CD8-positive, alpha-beta memory T cell (primary cell): ENCODE results near the gene SMPX. TPM values are rescaled to one million over a fixed set of nuclear protein-coding genes. Genes with fewer than 3 reads are reported as not detected.

Experiments used
- CTCF ChIA-PET: fragments of 350-600 bp; sonication (Branson Sonifier 250); formaldehyde crosslinking; loops from one replicate; lab custom pipeline; 2021; ENCODE audit warnings: antibody characterized with exemption; lab: Charles Lee
- POLR2A ChIA-PET: fragments of 350-600 bp; sonication (Branson Sonifier 250); formaldehyde crosslinking; loops from one replicate; lab custom pipeline; 2021; ENCODE audit warnings: antibody characterized with exemption; lab: Charles Lee
- DNase-seq, 5 donors: peaks; one replicate each; pipeline versions ENCODE4 v3.0.0 to v3.0.0-alpha.2; 2020 to 2022; ENCODE audit warnings: mixed read lengths in 1 of 5
- H3K27ac ChIP-seq: one replicate; pipeline ENCODE4 v1.7.0; 2013; ENCODE audit warnings: low read depth, mild to moderate bottlenecking, low read length, moderate library complexity
- H3K27me3 ChIP-seq: 2 replicates; pipeline ENCODE4 v1.7.0; 2013; ENCODE audit warnings: low read length, mild to moderate bottlenecking; ENCODE audit not compliant: insufficient read depth, poor library complexity, severe bottlenecking
- H3K36me3 ChIP-seq: 2 replicates; pipeline ENCODE4 v1.7.0; 2013; ENCODE audit warnings: mild to moderate bottlenecking, low read length, moderate library complexity; ENCODE audit not compliant: insufficient read depth
- H3K4me1 ChIP-seq: 2 replicates; pipeline ENCODE4 v1.7.0; 2013; ENCODE audit warnings: mild to moderate bottlenecking, low read length, moderate library complexity; ENCODE audit not compliant: insufficient read depth
- H3K4me3 ChIP-seq: 2 replicates; pipeline ENCODE4 v1.7.0; 2013; ENCODE audit warnings: mild to moderate bottlenecking, low read length
- H3K9me3 ChIP-seq: 2 replicates; pipeline ENCODE4 v1.7.0; 2013; ENCODE audit warnings: mild to moderate bottlenecking, low read length
- H3K27ac Mint-ChIP-seq, 8 donors: one replicate each; pipeline ENCODE4 v1.8.0; 2020 to 2021; ENCODE audit warnings: mixed read lengths in 8 of 8, mild to moderate bottlenecking in 6 of 8, inconsistent platforms in 3 of 8, moderate library complexity in 3 of 8
- H3K27me3 Mint-ChIP-seq, 2 donors: one replicate each; pipeline ENCODE4 v1.8.0; 2020 to 2021; ENCODE audit warnings: mixed read lengths in 2 of 2, mild to moderate bottlenecking in 1 of 2, moderate library complexity in 1 of 2
- H3K36me3 Mint-ChIP-seq, 3 donors: one replicate each; pipeline ENCODE4 v1.8.0; 2020 to 2021; ENCODE audit warnings: mixed read lengths in 3 of 3, inconsistent platforms in 1 of 3, mild to moderate bottlenecking in 1 of 3
- H3K4me1 Mint-ChIP-seq, 3 donors: one replicate each; pipeline ENCODE4 v1.8.0; 2020 to 2021; ENCODE audit warnings: mixed read lengths in 3 of 3, inconsistent platforms in 1 of 3, mild to moderate bottlenecking in 1 of 3
- H3K4me3 Mint-ChIP-seq, 7 donors: one replicate each; pipeline ENCODE4 v1.8.0; 2020 to 2021; ENCODE audit warnings: mixed read lengths in 7 of 7, mild to moderate bottlenecking in 6 of 7, moderate library complexity in 4 of 7, inconsistent platforms in 2 of 7
- H3K9me3 Mint-ChIP-seq, 5 donors: one replicate each; pipeline ENCODE4 v1.8.0; 2020 to 2022; ENCODE audit warnings: mixed read lengths in 5 of 5, mild to moderate bottlenecking in 3 of 5, moderate library complexity in 2 of 5, inconsistent platforms in 1 of 5
- polyA plus RNA-seq: library from polyadenylated mRNA; unstranded; fragments of 300-500 nt; fragmentation: Illumina TruSeq; gene quantifications from one replicate; pipeline ENCODE4 v1.2.3, GENCODE V29; 2021
- total RNA-seq, 2 experiments: library from RNA; stranded (reverse); gene quantifications; one replicate each; pipeline ENCODE4 v1.2.3, GENCODE V29; 2021

The SMPX gene
- total and polyA plus RNA-seq, 3 experiments from 2014 or later = not detected

GRCh38 chrX:21721195-21721594, 36.7 kb downstream of the SMPX start:
- ChIA-PET POLR2A (no interaction called here), CTCF (no interaction called here)
- Histone ChIP-seq H3K36me3 (no peaks in the 10 kb centered on the region), H3K4me3 (no peak overlapping the region), H3K27ac (no peak overlapping the region), H3K9me3 (no peaks in the 10 kb centered on the region), H3K27me3 (no peaks in the 10 kb centered on the region), H3K4me1 (no peaks in the 10 kb centered on the region)
- H3K9me3 Mint-ChIP-seq = no peaks in the 10 kb centered on the region
- DNase-seq = no peak
- H3K27ac Mint-ChIP-seq = no peak overlapping the region
- peaks cover 0 to 2% of the 10 kb centered on the region in 2 donors for H3K27me3 Mint-ChIP-seq
- no peak overlapping the region for H3K4me3 Mint-ChIP-seq
- no peaks in the 10 kb centered on the region for H3K4me1 Mint-ChIP-seq
- H3K36me3 Mint-ChIP-seq = no peaks in the 10 kb centered on the region

- ChIA-PET POLR2A (no interaction called here), CTCF (no interaction called here)
- no peaks in the 10 kb centered on the region for H3K4me1 ChIP-seq
- H3K27ac Mint-ChIP-seq = no peak overlapping the region
- H3K9me3 ChIP-seq = no peaks in the 10 kb centered on the region
- H3K27me3 Mint-ChIP-seq = peaks cover 1 to 2% of the 10 kb centered on the region in 2 donors
- H3K36me3 ChIP-seq = no peaks in the 10 kb centered on the region
- H3K4me3 Mint-ChIP-seq = no peak overlapping the region
- no peak for DNase-seq
- H3K36me3 Mint-ChIP-seq = no peaks in the 10 kb centered on the region
- no peaks in the 10 kb centered on the region for H3K27me3 ChIP-seq
- no peaks in the 10 kb centered on the region for H3K4me1 Mint-ChIP-seq
- H3K27ac ChIP-seq = no peak overlapping the region
- H3K9me3 Mint-ChIP-seq = peaks cover 0 to under 1% (median 0%) of the 10 kb centered on the region in 5 donors
- H3K4me3 ChIP-seq = no peak overlapping the region
These were observed 39.3 kb downstream of the SMPX start for GRCh38 chrX:21718575-21718974.

- Mint-ChIP-seq H3K9me3 (peaks cover 0 to 3% (median 0%) of the 10 kb centered on the region in 5 donors), H3K27me3 (peaks cover 1 to 2% of the 10 kb centered on the region in 2 donors), H3K36me3 (no peaks in the 10 kb centered on the region), H3K27ac (no peak overlapping the region), H3K4me1 (no peaks in the 10 kb centered on the region), H3K4me3 (no peak overlapping the region)
- no peaks in the 10 kb centered on the region for H3K27me3 ChIP-seq
- H3K4me3 ChIP-seq = no peak overlapping the region
- ChIA-PET CTCF (no interaction called here), POLR2A (no interaction called here)
- H3K27ac ChIP-seq = no peak overlapping the region
- no peaks in the 10 kb centered on the region for H3K9me3 ChIP-seq
- DNase-seq = no peak
- H3K4me1 ChIP-seq = no peaks in the 10 kb centered on the region
- H3K36me3 ChIP-seq = no peaks in the 10 kb centered on the region
These were observed 40.1 kb downstream of the SMPX start for GRCh38 chrX:21717802-21718201.

GRCh38 chrX:21715825-21716224, 42.1 kb downstream of the SMPX start:
- H3K4me1 ChIP-seq = no peaks in the 10 kb centered on the region
- no peaks in the 10 kb centered on the region for H3K36me3 ChIP-seq
- H3K27ac ChIP-seq = no peak overlapping the region
- H3K36me3 Mint-ChIP-seq = no peaks in the 10 kb centered on the region
- DNase-seq = no peak
- no peak overlapping the region for H3K4me3 Mint-ChIP-seq
- no peaks in the 10 kb centered on the region for H3K27me3 ChIP-seq
- CTCF ChIA-PET = no interaction called here
- no peak overlapping the region for H3K4me3 ChIP-seq
- no peaks in the 10 kb centered on the region for H3K9me3 ChIP-seq
- POLR2A ChIA-PET = no interaction called here
- no peaks in the 10 kb centered on the region for H3K4me1 Mint-ChIP-seq
- no peak overlapping the region for H3K27ac Mint-ChIP-seq
- peaks cover 1 to 2% of the 10 kb centered on the region in 2 donors for H3K27me3 Mint-ChIP-seq
- peaks cover 0 to 3% (median 0%) of the 10 kb centered on the region in 5 donors for H3K9me3 Mint-ChIP-seq

GRCh38 chrX:21715337-21715736, 42.6 kb downstream of the SMPX start:
- no peak for DNase-seq
- Histone ChIP-seq H3K27ac (no peak overlapping the region), H3K9me3 (no peaks in the 10 kb centered on the region), H3K4me1 (no peaks in the 10 kb centered on the region), H3K36me3 (no peaks in the 10 kb centered on the region), H3K4me3 (no peak overlapping the region), H3K27me3 (no peaks in the 10 kb centered on the region)
- CTCF ChIA-PET = no interaction called here
- H3K9me3 Mint-ChIP-seq = peaks cover 0 to 3% (median 0%) of the 10 kb centered on the region in 5 donors
- H3K27me3 Mint-ChIP-seq = peaks cover 1 to 2% of the 10 kb centered on the region in 2 donors
- H3K4me3 Mint-ChIP-seq = no peak overlapping the region
- POLR2A ChIA-PET = no interaction called here
- no peak overlapping the region for H3K27ac Mint-ChIP-seq
- no peaks in the 10 kb centered on the region for H3K36me3 Mint-ChIP-seq
- no peaks in the 10 kb centered on the region for H3K4me1 Mint-ChIP-seq

GRCh38 chrX:21711848-21712197, 46.1 kb downstream of the SMPX start:
- Mint-ChIP-seq H3K9me3 (peaks cover 0 to 6% (median 3%) of the 10 kb centered on the region in 5 donors), H3K27ac (no peak overlapping the region), H3K4me1 (no peaks in the 10 kb centered on the region), H3K36me3 (no peaks in the 10 kb centered on the region), H3K27me3 (peaks cover 1 to 6% of the 10 kb centered on the region in 2 donors), H3K4me3 (no peak overlapping the region)
- H3K27ac ChIP-seq = no peak overlapping the region
- no peaks in the 10 kb centered on the region for H3K27me3 ChIP-seq
- CTCF ChIA-PET = no interaction called here
- H3K36me3 ChIP-seq = no peaks in the 10 kb centered on the region
- no peaks in the 10 kb centered on the region for H3K4me1 ChIP-seq
- POLR2A ChIA-PET = no interaction called here
- no peaks in the 10 kb centered on the region for H3K9me3 ChIP-seq
- DNase-seq = no peak
- no peak overlapping the region for H3K4me3 ChIP-seq

GRCh38 chrX:21711129-21711847, 46.6 kb downstream of the SMPX start:
- ChIA-PET POLR2A (no interaction called here), CTCF (no interaction called here)
- H3K4me1 ChIP-seq = no peaks in the 10 kb centered on the region
- DNase-seq = no peak
- Mint-ChIP-seq H3K27ac (no peak overlapping the region), H3K9me3 (peaks cover 0 to 6% (median 3%) of the 10 kb centered on the region in 5 donors), H3K36me3 (no peaks in the 10 kb centered on the region), H3K4me1 (no peaks in the 10 kb centered on the region), H3K4me3 (no peak overlapping the region), H3K27me3 (peaks cover 1 to 4% of the 10 kb centered on the region in 2 donors)
- H3K4me3 ChIP-seq = no peak overlapping the region
- no peaks in the 10 kb centered on the region for H3K27me3 ChIP-seq
- H3K36me3 ChIP-seq = no peaks in the 10 kb centered on the region
- no peaks in the 10 kb centered on the region for H3K9me3 ChIP-seq
- H3K27ac ChIP-seq = no peak overlapping the region

- Histone ChIP-seq H3K27ac (no peak overlapping the region), H3K27me3 (no peaks in the 10 kb centered on the region), H3K4me1 (no peaks in the 10 kb centered on the region), H3K36me3 (no peaks in the 10 kb centered on the region), H3K4me3 (no peak overlapping the region), H3K9me3 (no peaks in the 10 kb centered on the region)
- H3K9me3 Mint-ChIP-seq = peaks cover 0 to 6% (median 0%) of the 10 kb centered on the region in 5 donors
- no peak overlapping the region for H3K4me3 Mint-ChIP-seq
- ChIA-PET POLR2A (no interaction called here), CTCF (interaction anchor here (0.7 kb wide), 1 partner anchor 428 kb away, joined by 3 read pairs; no protein-coding TSS in a partner anchor)
- H3K36me3 Mint-ChIP-seq = no peaks in the 10 kb centered on the region
- H3K27ac Mint-ChIP-seq = no peak overlapping the region
- no peak for DNase-seq
- peaks cover 0 to 4% of the 10 kb centered on the region in 2 donors for H3K27me3 Mint-ChIP-seq
- H3K4me1 Mint-ChIP-seq = no peaks in the 10 kb centered on the region
These were observed 49.8 kb downstream of the SMPX start for GRCh38 chrX:21708116-21708515.
